ENCODE data around the gene CENPA.

Gene CENPA

GRCh38 chr2:26767894-26768487 is 17.9 kb upstream of the CENPA start:
- ChIA-PET CTCF (interaction anchor here (1.3 to 5.2 kb wide), 2 partner anchors 22 kb away, joined by 3 to 22 read pairs; no protein-coding TSS in a partner anchor), POLR2A (no interaction called here)
- DNase-seq (ENCODE audit: extremely low spot score), result no peak
- TF ChIP-seq, protein P1, sequence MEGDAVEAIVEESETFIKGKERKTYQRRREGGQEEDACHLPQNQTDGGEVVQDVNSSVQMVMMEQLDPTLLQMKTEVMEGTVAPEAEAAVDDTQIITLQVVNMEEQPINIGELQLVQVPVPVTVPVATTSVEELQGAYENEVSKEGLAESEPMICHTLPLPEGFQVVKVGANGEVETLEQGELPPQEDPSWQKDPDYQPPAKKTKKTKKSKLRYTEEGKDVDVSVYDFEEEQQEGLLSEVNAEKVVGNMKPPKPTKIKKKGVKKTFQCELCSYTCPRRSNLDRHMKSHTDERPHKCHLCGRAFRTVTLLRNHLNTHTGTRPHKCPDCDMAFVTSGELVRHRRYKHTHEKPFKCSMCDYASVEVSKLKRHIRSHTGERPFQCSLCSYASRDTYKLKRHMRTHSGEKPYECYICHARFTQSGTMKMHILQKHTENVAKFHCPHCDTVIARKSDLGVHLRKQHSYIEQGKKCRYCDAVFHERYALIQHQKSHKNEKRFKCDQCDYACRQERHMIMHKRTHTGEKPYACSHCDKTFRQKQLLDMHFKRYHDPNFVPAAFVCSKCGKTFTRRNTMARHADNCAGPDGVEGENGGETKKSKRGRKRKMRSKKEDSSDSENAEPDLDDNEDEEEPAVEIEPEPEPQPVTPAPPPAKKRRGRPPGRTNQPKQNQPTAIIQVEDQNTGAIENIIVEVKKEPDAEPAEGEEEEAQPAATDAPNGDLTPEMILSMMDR (IDR thresholded peaks at IDR 0.05; ENCODE audit: control extremely low read depth, extremely low read depth, low read depth, missing control alignments), result no peak

GRCh38 chr2:26768759-26769088 is 17.1 kb upstream of the CENPA start:
- CTCF ChIA-PET, result interaction anchor here (0.9 to 5.2 kb wide), 4 partner anchors 10 to 77 kb away, joined by 3 to 22 read pairs (median 3); no protein-coding TSS in a partner anchor
- TF ChIP-seq, protein P1 (IDR thresholded peaks at IDR 0.05; ENCODE audit: control extremely low read depth, extremely low read depth, low read depth, missing control alignments), result no peak
- POLR2A ChIA-PET, result no interaction called here
- DNase-seq (ENCODE audit: extremely low spot score), result no peak

- POLR2A ChIA-PET, result no interaction called here
- no peak for DNase-seq (ENCODE audit: extremely low spot score)
- TF ChIP-seq, protein P1 (IDR thresholded peaks at IDR 0.05; ENCODE audit: control extremely low read depth, extremely low read depth, low read depth, missing control alignments), result no peak
- CTCF ChIA-PET, result interaction anchor here (0.9 to 5.2 kb wide), 4 partner anchors 10 to 77 kb away, joined by 3 to 22 read pairs (median 3); no protein-coding TSS in a partner anchor
These were observed 16.6 kb upstream of the CENPA start for GRCh38 chr2:26769089-26769761.

GRCh38 chr2:26770986-26771586 is 14.8 kb upstream of the CENPA start:
- POLR2A ChIA-PET, result no interaction called here
- DNase-seq (ENCODE audit: extremely low spot score), result peak; percentile 40
- CTCF ChIA-PET, result interaction anchor here (1.1 to 5.2 kb wide), 5 partner anchors 9 to 29 kb away, joined by 3 to 22 read pairs (median 4); no protein-coding TSS in a partner anchor
- TF ChIP-seq, protein P1 (IDR thresholded peaks at IDR 0.05; ENCODE audit: control extremely low read depth, extremely low read depth, low read depth, missing control alignments), result peak; percentile 18

DNA sequence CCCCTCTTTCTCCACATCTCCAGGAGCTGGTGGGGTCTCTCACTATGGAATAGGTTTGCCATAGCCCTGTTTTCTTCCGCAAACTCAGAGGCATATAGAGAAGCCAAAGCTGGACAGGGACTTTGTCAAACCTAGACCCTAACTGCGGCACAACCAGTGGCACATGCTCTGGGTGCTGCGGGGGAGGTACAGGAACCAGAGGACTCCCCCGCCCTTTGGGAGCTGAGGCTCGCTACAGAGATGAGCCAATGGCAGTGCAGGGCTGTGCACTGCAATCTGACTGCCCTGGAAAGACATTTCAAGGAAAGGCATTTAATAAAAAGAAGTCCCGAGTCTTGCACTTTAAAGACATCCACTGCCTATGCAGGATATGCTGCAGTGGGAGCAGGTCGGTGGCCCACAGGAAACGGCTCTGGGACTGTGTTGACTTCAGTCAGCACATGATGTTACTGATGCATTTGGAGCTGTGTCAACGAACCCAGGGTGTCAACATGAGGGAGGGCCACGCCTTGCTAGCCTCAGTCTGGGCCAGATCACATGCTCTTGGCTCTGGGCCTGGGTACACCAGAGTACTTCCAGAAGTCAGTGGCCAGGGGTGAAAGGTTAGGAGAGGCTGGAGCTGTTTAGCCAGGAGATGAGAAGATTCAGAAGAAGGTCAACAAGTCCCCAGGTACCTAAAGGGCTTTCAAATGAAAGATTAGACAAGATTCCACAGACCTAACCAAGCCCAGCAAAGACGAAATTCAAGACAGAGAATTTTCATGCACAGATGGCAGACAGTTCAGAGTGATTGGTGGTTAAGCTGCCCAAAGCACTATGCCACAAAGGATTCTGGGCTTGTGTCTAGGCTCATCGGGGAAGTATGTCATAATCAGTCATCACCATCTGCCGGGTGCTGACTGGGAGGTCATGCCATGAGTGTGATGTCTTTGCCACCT is 13.5 kb upstream of the CENPA start:
- DNase-seq (ENCODE audit: extremely low spot score), result no peak
- TF ChIP-seq, protein P1 (IDR thresholded peaks at IDR 0.05; ENCODE audit: control extremely low read depth, extremely low read depth, low read depth, missing control alignments), result no peak
- POLR2A ChIA-PET, result no interaction called here
- CTCF ChIA-PET, result interaction anchor here (1.3 to 5.2 kb wide), 4 partner anchors 9 to 30 kb away, joined by 3 to 22 read pairs (median 6); no protein-coding TSS in a partner anchor
